Mononuclear cell (primary cell): ENCODE results near the gene DCTN4. TPM values are rescaled to one million over a fixed set of nuclear protein-coding genes. Genes with fewer than 3 reads are reported as not detected.

Experiments
- H3K27me3 ChIP-seq: 2 replicates; pipeline ENCODE4 v1.6.0; 2011; ENCODE audit warnings: low read length, control low read depth; ENCODE audit not compliant: insufficient read depth
- H3K4me1 ChIP-seq: 2 replicates; pipeline ENCODE4 v1.5.1; 2011; ENCODE audit warnings: mild to moderate bottlenecking, low read length, control low read depth; ENCODE audit not compliant: insufficient read depth
- H3K4me3 ChIP-seq: 2 replicates; pipeline ENCODE4 v1.5.1; 2011; ENCODE audit warnings: mild to moderate bottlenecking, low read length, moderate library complexity
- H3K9me3 ChIP-seq: 2 replicates; pipeline ENCODE4 v1.5.1; 2011; ENCODE audit warnings: low read depth, mild to moderate bottlenecking, control low read depth, low read length
- total RNA-seq: library from RNA; depleted of rRNA; stranded (reverse); fragments of >200 nt; gene quantifications from one replicate; pipeline ENCODE4 v1.2.3, GENCODE V29; 2012

DCTN4 gene
- total RNA-seq, 1 donor = 111 TPM

- no peak overlapping the region for H3K4me3 ChIP-seq
- H3K9me3 ChIP-seq = no peaks in the 10 kb centered on the region
- peaks cover 15% of the 10 kb centered on the region for H3K4me1 ChIP-seq
- peaks cover 15% of the 10 kb centered on the region for H3K27me3 ChIP-seq
These were observed 85.9 kb downstream of the DCTN4 start for GRCh38 chr5:150672884-150673275.

- Histone ChIP-seq H3K27me3 (peaks cover 15% of the 10 kb centered on the region), H3K4me1 (peaks cover 15% of the 10 kb centered on the region), H3K4me3 (peak overlapping the region; percentile 24), H3K9me3 (no peaks in the 10 kb centered on the region)
These were observed 86.5 kb downstream of the DCTN4 start for GRCh38 chr5:150672237-150672883.

- H3K9me3 ChIP-seq = no peaks in the 10 kb centered on the region
- H3K4me3 ChIP-seq = peak overlapping the region; percentile 24
- H3K27me3 ChIP-seq = peaks cover 15% of the 10 kb centered on the region
- H3K4me1 ChIP-seq = peaks cover 15% of the 10 kb centered on the region
These were observed 87.1 kb downstream of the DCTN4 start for GRCh38 chr5:150671509-150672236.

GRCh38 chr5:150670948-150671310 lies 87.9 kb downstream of the DCTN4 start:
- Histone ChIP-seq H3K27me3 (peaks cover 15% of the 10 kb centered on the region), H3K4me3 (no peak overlapping the region), H3K4me1 (peaks cover 15% of the 10 kb centered on the region), H3K9me3 (no peaks in the 10 kb centered on the region)

GRCh38 chr5:150670275-150670947 lies 88.4 kb downstream of the DCTN4 start:
- no peaks in the 10 kb centered on the region for H3K9me3 ChIP-seq
- peaks cover 15% of the 10 kb centered on the region for H3K27me3 ChIP-seq
- H3K4me1 ChIP-seq = peaks cover 15% of the 10 kb centered on the region
- H3K4me3 ChIP-seq = no peak overlapping the region

- H3K9me3 ChIP-seq = no peaks in the 10 kb centered on the region
- H3K4me3 ChIP-seq = no peak overlapping the region
- H3K27me3 ChIP-seq = peaks cover 3% of the 10 kb centered on the region
- no peaks in the 10 kb centered on the region for H3K4me1 ChIP-seq
These were observed 93.8 kb downstream of the DCTN4 start for GRCh38 chr5:150665044-150665443.

- Histone ChIP-seq H3K27me3 (no peaks in the 10 kb centered on the region), H3K4me3 (no peak overlapping the region), H3K4me1 (no peaks in the 10 kb centered on the region), H3K9me3 (no peaks in the 10 kb centered on the region)
These were observed 94.9 kb downstream of the DCTN4 start for GRCh38 chr5:150663936-150664335.

GRCh38 chr5:150662731-150663516 lies 95.9 kb downstream of the DCTN4 start:
- no peak overlapping the region for H3K4me3 ChIP-seq
- no peaks in the 10 kb centered on the region for H3K27me3 ChIP-seq
- H3K9me3 ChIP-seq = no peaks in the 10 kb centered on the region
- H3K4me1 ChIP-seq = no peaks in the 10 kb centered on the region

GRCh38 chr5:150661821-150662596 lies 96.8 kb downstream of the DCTN4 start:
- Histone ChIP-seq H3K9me3 (no peaks in the 10 kb centered on the region), H3K4me1 (peaks cover 4% of the 10 kb centered on the region), H3K4me3 (no peak overlapping the region), H3K27me3 (no peaks in the 10 kb centered on the region)

- Histone ChIP-seq H3K9me3 (no peaks in the 10 kb centered on the region), H3K4me1 (peaks cover 9% of the 10 kb centered on the region), H3K27me3 (no peaks in the 10 kb centered on the region), H3K4me3 (no peak within 1 kb of the TSS)
These were observed 97.7 kb downstream of the DCTN4 start, which contains the start of gene MYOZ3 for GRCh38 chr5:150661086-150661485. TSS of gene MYOZ3 (plus strand) at chr5:150661251. CDS start at chr5:150662942, 1,691 bp downstream.

GRCh38 chr5:150660108-150660831 lies 98.5 kb downstream of the DCTN4 start:
- Histone ChIP-seq H3K9me3 (no peaks in the 10 kb centered on the region), H3K27me3 (no peaks in the 10 kb centered on the region), H3K4me3 (no peak overlapping the region), H3K4me1 (peaks cover 11% of the 10 kb centered on the region)

- Histone ChIP-seq H3K27me3 (no peaks in the 10 kb centered on the region), H3K4me1 (peaks cover 11% of the 10 kb centered on the region), H3K4me3 (no peak overlapping the region), H3K9me3 (no peaks in the 10 kb centered on the region)
These were observed 99.3 kb downstream of the DCTN4 start for GRCh38 chr5:150659360-150660107.

GRCh38 chr5:150658699-150659265 lies 100.0 kb downstream of the DCTN4 start:
- Histone ChIP-seq H3K4me1 (peaks cover 11% of the 10 kb centered on the region), H3K4me3 (no peak overlapping the region), H3K27me3 (no peaks in the 10 kb centered on the region), H3K9me3 (no peaks in the 10 kb centered on the region)
